Measurements from ENCODE around the gene DNAH6. TPM values are rescaled to one million over a fixed set of nuclear protein-coding genes. Genes with fewer than 3 reads are reported as not detected.

The DNAH6 gene
- total and polyA plus RNA-seq, 2 of the 13 experiments (the other 11 are each of a cell fraction or from before 2014, with no cell fraction given): 0.01 TPM; not detected in 1

GRCh38 chr2:84534225-84534624 lies 17.9 kb downstream of the DNAH6 start:
- Histone ChIP-seq H3K9ac (ENCODE audit: insufficient read depth, low read depth, low read length) (no peak overlapping the region), H3K27ac (ENCODE audit: extremely low read length, insufficient read depth, low read length) (no peak overlapping the region), H3K79me2 (ENCODE audit: insufficient read depth, low read length) (no peaks in the 10 kb centered on the region), H3K27me3 (ENCODE audit: control insufficient read depth in 1 of 2, insufficient read depth in 2 of 2, low read length in 2 of 2) (no peaks in the 10 kb centered on the region), H3K36me3 (replicated peaks in 1 of 2; ENCODE audit: control insufficient read depth in 1 of 2, insufficient read depth in 2 of 2, low read length in 2 of 2) (no peaks in the 10 kb centered on the region), H3K4me1 (ENCODE audit: insufficient read depth, low read length) (no peaks in the 10 kb centered on the region), H4K20me1 (ENCODE audit: insufficient read depth, low read length) (no peaks in the 10 kb centered on the region), H3K4me3 (replicated peaks in 1 of 3; ENCODE audit: insufficient read depth in 1 of 3, low read depth in 2 of 3, low read length in 3 of 3) (no peak overlapping the region), H3K9me3 (ENCODE audit: low read length) (no peaks in the 10 kb centered on the region), H2AFZ (ENCODE audit: low read length) (no peak overlapping the region), H3K4me2 (ENCODE audit: low read depth, low read length) (no peak overlapping the region)
- CTCF ChIA-PET (ENCODE audit: low intra/inter-chr PET ratio, low total read pairs): no interaction called here
- WGBS (ENCODE audit: low lambda C conversion rate): 2% methylated on average over 3 of the region's 3 CpGs
- POLR2A ChIA-PET: no interaction called here
- no TSS peak for BruUV-seq (replicated peaks)
- FAIRE-seq (no peak), DNase-seq (ENCODE audit: low spot score) (no peak), ATAC-seq (no peak)
- TF ChIP-seq NFIB (CRISPR knock-in tag; IDR thresholded peaks at IDR 0.05; ENCODE audit: borderline replicate concordance) (no peak), E2F2 (CRISPR knock-in tag; IDR thresholded peaks at IDR 0.05; ENCODE audit: borderline replicate concordance) (no peak), HNRNPH1 (optimal IDR thresholded peaks at IDR 0.05; ENCODE audit: low read depth, low read length) (no peak), CENPT (CRISPR knock-in tag; IDR thresholded peaks at IDR 0.05; ENCODE audit: low read depth) (no peak), ZNF598 (CRISPR knock-in tag; IDR thresholded peaks at IDR 0.05; ENCODE audit: borderline replicate concordance) (no peak), HNRNPUL1 (IDR thresholded peaks at IDR 0.05; ENCODE audit: low read depth, low read length) (no peak), ZNF547 (CRISPR knock-in tag; IDR thresholded peaks at IDR 0.05) (no peak)
- intact Hi-C loops (cut with micrococcal nuclease; ENCODE audit: unreplicated experiment) (no loop called here), in situ Hi-C loops (cut with HindIII; ENCODE audit: extremely low pct_ligation_motif_present, low pct_unique_long_range_greater_than_20kb) (no loop called here)

DNA sequence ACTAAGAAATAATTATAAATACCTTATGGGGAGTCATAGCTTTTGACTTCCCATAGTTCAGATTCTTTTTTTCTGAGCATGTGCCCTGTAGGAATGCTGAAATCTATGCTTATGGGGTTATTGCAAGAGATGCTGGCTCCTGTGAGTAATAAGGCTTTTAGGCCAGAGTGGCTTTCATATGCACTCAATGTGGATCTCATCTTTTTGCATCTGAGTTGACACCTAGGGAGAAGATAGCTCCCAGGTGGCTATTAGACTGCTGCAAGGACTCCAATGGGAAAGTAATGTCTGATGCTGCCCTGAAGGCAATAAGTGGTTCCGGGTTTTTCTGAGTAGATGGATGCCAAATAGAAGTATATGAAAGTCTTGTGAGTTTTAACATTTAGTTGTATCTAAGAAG lies 21.0 kb downstream of the DNAH6 start:
- CTCF ChIA-PET (ENCODE audit: low intra/inter-chr PET ratio, low total read pairs): no interaction called here
- Histone ChIP-seq H3K27me3 (ENCODE audit: control insufficient read depth in 1 of 2, insufficient read depth in 2 of 2, low read length in 2 of 2) (no peaks in the 10 kb centered on the region), H3K9ac (ENCODE audit: insufficient read depth, low read depth, low read length) (no peak overlapping the region), H3K79me2 (ENCODE audit: insufficient read depth, low read length) (no peaks in the 10 kb centered on the region), H2AFZ (ENCODE audit: low read length) (no peak overlapping the region), H4K20me1 (ENCODE audit: insufficient read depth, low read length) (no peaks in the 10 kb centered on the region), H3K36me3 (replicated peaks in 1 of 2; ENCODE audit: control insufficient read depth in 1 of 2, insufficient read depth in 2 of 2, low read length in 2 of 2) (no peaks in the 10 kb centered on the region), H3K4me2 (ENCODE audit: low read depth, low read length) (no peak overlapping the region), H3K4me3 (replicated peaks in 1 of 3; ENCODE audit: insufficient read depth in 1 of 3, low read depth in 2 of 3, low read length in 3 of 3) (no peak overlapping the region), H3K4me1 (ENCODE audit: insufficient read depth, low read length) (no peaks in the 10 kb centered on the region), H3K27ac (ENCODE audit: extremely low read length, insufficient read depth, low read length) (no peak overlapping the region), H3K9me3 (ENCODE audit: low read length) (no peaks in the 10 kb centered on the region)
- DNase-seq (ENCODE audit: low spot score) (no peak), FAIRE-seq (no peak), ATAC-seq (no peak)
- in situ Hi-C loops (cut with HindIII; ENCODE audit: extremely low pct_ligation_motif_present, low pct_unique_long_range_greater_than_20kb): no loop called here
- intact Hi-C loops (cut with micrococcal nuclease; ENCODE audit: unreplicated experiment): no loop called here
- no TSS peak for BruUV-seq (replicated peaks)
- 4% methylated on average over 1 of the region's 1 CpG for WGBS (ENCODE audit: low lambda C conversion rate)
- POLR2A ChIA-PET: no interaction called here
- no peak for TF ChIP-seq KAT2B (IDR thresholded peaks at IDR 0.05; ENCODE audit: borderline replicate concordance, low read depth, low read length)
- TF ChIP-seq MXI1 (IDR thresholded peaks at IDR 0.05; ENCODE audit: borderline replicate concordance, low read depth, low read length): no peak
- TF ChIP-seq ONECUT2 (CRISPR knock-in tag; IDR thresholded peaks at IDR 0.05): no peak
- no peak for TF ChIP-seq ERF (CRISPR knock-in tag; IDR thresholded peaks at IDR 0.05)
- no peak for TF ChIP-seq CHD4 (IDR thresholded peaks at IDR 0.05; ENCODE audit: borderline replicate concordance, low read length)
- no peak for TF ChIP-seq SMAD1 (CRISPR knock-in tag; IDR thresholded peaks at IDR 0.05; ENCODE audit: borderline replicate concordance, low read depth)
- no peak for TF ChIP-seq ZNF513 (CRISPR knock-in tag; conservative IDR thresholded peaks at IDR 0.05)
- TF ChIP-seq SRF (IDR thresholded peaks at IDR 0.05; ENCODE audit: low read depth, low read length): no peak
- no peak for TF ChIP-seq ARID2 (CRISPR knock-in tag; IDR thresholded peaks at IDR 0.05; ENCODE audit: borderline replicate concordance)
- TF ChIP-seq ZNF333 (CRISPR knock-in tag; IDR thresholded peaks at IDR 0.05; ENCODE audit: borderline replicate concordance): no peak
- no peak for TF ChIP-seq ZNF329 (CRISPR knock-in tag; IDR thresholded peaks at IDR 0.05; ENCODE audit: low read depth)
- no peak for TF ChIP-seq TBP (CRISPR knock-in tag; IDR thresholded peaks at IDR 0.05)
- TF ChIP-seq ZNF205 (CRISPR knock-in tag; IDR thresholded peaks at IDR 0.05): no peak
